ENCODE data around the gene PRM3.

Gene PRM3

GRCh38 chr16:11258553-11259492 is 14.6 kb downstream of the PRM3 start:
- DNase-seq: no peak

DNA sequence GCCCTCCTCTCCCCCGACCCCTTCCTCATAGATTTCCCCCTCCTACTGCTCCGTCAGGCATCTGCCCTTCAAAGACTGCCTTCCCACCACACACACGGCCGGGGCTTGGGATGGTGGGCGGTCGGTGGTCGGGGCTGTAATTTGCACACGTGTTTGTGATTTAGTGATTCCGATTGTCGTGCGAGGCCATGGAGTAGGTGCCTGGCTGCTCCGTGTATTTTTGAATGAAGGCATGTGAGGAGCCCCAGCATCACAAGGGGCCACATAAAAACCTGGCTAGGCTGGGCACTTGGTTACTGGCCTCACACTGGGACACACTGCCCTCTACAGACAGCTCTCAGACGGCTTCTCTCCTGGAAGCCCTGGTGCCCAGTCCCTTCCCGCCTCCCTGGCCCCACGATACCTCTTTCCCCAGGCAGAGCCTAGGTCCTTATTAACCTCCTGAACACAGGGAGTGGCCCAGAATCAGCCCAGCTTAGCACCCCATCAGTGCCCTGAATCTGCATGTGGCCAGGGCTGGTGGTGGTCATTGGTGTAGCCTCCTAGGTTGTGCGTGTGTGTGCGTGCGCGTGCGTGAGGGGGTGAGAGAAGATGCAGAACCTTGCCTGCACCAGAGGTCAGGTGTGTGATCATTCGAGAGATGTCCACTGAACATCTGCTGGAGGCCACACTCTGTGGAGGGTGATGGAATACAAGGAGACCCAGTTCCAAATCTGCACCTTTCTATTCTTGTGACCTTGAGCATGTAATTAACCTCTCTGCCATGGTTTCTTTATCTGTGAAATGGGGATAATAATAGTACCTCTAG is 16.1 kb downstream of the PRM3 start:
- peak; percentile 73 for DNase-seq

DNA sequence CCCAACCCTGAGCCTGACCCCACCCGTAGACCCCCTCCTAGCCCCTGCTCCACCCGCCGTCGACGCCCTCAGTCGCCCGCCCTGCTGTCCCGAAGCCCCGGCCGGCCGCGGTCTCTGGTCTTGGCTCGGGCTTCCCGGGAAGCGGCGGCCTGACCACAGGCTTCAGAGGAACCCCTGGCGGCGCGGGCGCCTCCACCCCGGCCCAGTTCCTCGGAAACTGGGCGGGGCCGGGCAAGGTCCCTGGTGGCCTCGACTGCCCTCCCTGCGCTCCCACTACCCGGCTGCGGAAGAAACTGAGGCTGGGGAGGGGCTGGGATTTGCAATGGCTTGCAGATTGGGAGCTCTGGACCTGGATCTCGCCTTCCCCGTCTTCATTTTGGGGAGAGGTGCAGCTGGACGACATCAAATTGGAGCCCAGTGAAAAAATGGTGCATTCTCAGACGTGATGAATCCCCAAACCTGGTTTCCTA is 16.7 kb downstream of the PRM3 start:
- DNase-seq: no peak

GRCh38 chr16:11255737-11256660 is 17.4 kb downstream of the PRM3 start, which contains the start of gene SOCS1:
Gene SOCS1 (minus strand): TSS chr16:11256204. CDS start chr16:11255478, 726 bp downstream.
- peak; percentile 79 for DNase-seq

GRCh38 chr16:11254913-11255736 is 18.3 kb downstream of the PRM3 start:
- peak; percentile 49 for DNase-seq

GRCh38 chr16:11253995-11254912 is 19.2 kb downstream of the PRM3 start:
- no peak for DNase-seq

- no peak for DNase-seq
Observed at GRCh38 chr16:11253009-11253994, 20.1 kb downstream of the PRM3 start.

DNA sequence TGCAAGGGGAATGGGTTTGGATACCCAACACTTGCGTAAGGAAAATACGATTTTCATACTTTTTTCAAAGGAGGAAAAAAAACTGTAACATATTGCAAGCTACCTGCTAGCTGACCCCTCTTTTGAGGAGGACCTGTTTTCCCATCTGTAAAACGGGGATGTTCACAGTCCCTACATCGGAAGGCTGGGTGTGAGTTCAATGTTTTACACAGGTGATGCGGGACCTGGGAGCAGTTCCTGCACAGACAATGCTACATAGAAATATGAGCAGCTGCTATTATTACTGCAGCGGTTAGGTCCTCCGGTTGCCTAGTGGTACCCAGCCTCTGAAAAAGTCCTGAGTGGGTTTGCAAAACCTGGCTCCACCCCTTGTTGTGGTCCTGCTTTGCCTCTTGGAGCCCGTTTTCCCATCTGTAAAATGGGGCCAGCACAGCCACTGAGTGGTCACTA is 20.9 kb downstream of the PRM3 start:
- DNase-seq: no peak

DNA sequence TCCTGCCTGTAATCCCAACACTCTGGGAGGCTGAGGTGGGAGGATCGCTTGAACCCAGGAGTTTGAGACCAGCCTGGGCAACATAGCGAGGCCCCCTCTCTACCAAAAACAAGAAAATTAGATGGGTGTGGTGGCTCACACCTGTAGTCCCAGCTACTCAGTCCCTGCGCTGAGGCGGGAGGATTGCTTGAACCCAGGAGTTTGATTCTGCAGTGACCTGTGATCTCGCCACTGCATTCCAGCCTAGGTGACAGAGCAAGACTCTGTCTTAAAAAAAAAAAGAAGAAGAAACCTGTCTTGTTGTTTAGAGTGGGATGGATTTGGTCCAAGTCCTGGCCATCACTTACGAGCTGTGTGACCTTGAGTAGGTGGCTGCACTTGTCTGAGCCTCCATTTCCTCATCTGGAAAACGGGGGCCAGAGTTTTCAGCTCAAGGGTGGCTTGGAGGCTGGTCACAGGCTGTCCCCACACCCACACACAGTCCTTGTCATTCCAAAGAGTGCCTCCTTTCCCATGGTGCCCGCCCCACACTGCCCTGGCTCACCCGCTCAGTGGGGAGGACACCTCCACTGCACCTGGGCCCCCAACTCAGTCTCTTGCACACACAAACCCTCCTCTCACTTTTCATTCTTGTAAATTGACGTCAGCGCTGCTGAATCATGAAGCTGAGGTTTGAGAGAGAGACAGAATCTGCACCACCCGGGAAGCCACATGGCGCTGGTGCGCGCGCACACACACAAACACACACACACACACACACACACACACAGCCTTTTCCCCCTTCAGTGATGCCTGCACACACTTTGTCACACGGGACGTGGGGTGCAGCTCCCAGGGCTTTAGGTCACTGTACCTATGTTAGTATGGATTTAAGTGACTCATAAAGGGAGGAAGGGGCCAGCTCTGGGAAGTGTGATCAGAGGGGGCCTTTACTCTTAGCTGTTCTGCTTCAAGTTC is 21.6 kb downstream of the PRM3 start:
- DNase-seq: no peak

DNA sequence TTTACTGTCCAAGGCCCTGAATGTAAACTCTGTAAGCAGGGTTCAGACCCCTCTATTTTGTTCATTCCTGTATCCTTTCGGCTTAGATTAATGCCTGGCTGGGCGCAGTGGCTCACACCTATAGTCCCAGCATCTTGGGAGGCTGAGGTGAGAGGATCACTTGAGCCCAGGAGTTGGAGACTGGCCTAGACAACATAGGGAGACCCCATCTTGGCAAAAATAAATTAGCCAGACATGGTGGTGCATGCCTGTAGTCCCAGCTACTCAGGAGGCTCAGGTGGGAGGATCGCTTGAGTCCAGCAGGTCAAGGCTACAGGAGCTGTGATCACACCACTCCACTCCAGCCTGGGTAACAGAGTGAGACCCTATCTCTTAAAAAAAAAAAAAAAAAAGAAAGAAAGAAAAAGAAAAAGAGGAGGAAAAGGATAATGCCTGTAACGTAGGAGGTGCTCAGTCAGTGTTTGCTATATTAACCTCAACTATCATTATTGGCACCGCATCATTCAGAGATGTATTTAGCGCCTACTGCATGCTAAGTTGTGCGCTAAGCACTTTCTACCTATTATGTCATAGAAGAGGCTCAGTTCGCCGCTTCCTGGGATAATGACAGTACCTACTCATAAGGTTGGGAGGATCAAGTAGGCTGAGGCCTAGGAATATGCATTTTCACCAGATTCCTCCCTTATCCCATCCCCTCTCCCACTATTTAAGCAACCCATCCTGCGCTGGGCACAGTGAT is 22.5 kb downstream of the PRM3 start:
- DNase-seq: no peak

- DNase-seq: no peak
Observed at GRCh38 chr16:11250091-11250785, 23.2 kb downstream of the PRM3 start.

GRCh38 chr16:11249233-11250061 is 24.0 kb downstream of the PRM3 start:
- DNase-seq: no peak

GRCh38 chr16:11248133-11248532 is 25.3 kb downstream of the PRM3 start:
- DNase-seq: no peak

GRCh38 chr16:11245988-11246387 is 27.4 kb downstream of the PRM3 start:
- no peak for DNase-seq

- no peak for DNase-seq
Observed at GRCh38 chr16:11245222-11245737, 28.1 kb downstream of the PRM3 start.

All from COR-L47 (cell line).